8988T (cell line): Measurements from ENCODE around the gene TSBP1.
"Not testable (repeated sequence)": the region's sequence is repeated elsewhere in the genome, so short reads cannot be mapped to it uniquely, and the experiment has no call there.

Source experiments
- DNase-seq: peaks from one replicate; pipeline ENCODE4 v3.0.0; 2011

TSBP1 gene

DNA sequence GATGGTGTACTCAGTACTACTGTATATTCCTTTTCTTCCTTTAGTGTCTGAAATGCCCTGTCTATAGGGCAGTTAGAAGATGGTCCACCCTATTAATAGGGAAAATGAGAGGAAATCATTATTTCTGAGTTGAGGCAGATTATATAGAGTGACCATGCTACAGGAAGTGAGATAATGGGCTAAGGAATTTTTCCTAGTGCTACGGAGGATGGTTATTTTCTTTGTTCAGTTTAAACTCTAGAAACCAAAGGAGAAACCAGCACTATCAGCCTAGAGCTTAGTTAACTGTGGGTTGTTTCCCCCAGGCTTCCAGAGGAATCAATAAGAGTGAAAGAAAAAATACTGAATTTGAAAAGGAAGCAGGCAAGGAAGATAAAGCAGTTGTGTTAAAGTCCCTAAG, 474 bp downstream of the TSBP1 start:
- no peak for DNase-seq

DNA sequence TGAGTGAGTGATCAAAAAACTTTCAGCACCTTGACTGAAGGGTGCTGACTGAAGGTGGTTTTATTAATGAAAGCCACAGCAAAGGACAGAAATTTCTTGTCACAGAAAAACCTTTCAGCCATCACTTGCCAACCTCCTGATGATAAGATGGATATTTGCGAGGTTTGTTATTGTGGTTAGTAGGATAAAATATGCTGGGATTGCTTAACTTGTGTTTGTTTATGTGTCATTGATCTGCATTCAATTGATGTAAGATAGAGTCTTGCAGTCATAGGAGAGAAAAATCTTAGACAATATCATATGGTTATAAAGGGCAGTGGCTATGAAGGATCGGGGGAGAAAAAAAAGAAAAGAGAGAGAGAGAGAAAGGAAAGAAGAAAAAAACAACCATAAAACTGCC, 1.2 kb downstream of the TSBP1 start:
- DNase-seq, result no peak

DNA sequence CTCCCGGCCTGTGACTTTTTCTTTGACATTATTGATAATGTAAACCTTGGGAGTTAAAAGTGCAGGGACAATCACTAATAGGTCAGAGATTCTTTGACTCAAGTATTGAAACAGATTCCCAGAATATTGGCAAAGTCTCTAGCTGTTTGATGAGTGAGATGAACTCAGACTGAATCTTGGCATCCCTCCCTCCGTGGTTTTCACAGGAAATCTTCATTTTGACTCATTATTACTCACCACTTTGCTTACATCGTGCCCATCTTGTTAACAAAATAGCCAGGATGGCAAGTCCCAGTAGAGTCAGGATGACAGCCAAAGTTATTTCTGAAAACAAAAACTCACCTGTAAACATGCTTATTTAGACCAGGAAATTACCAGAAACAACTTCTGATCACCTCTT, 2.0 kb downstream of the TSBP1 start:
- DNase-seq, result peak; percentile 24

- DNase-seq, result no peak
Measured at GRCh38 chr6:32367644-32368043, 4.1 kb downstream of the TSBP1 start.

- DNase-seq, result not testable (repeated sequence)
Measured at GRCh38 chr6:32359225-32359624, 12.5 kb downstream of the TSBP1 start.

DNA sequence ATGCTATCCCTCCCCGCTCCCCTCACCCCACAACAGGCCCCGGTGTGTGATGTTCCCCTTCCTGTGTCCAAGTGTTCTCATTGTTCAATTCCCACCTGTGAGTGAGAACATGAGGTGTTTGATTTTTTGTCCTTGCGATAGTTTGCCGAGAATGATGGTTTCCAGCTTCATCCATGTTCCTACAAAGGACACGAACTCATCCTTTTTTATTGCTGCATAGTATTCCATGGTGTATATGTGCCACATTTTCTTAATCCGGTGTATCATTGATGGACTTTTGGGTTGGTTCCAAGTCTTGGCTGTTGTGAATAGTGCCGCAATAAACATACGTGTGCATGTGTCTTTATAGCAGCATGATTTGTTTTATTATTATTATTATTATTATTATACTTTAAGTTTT, 13.2 kb downstream of the TSBP1 start:
- not testable (repeated sequence) for DNase-seq

DNA sequence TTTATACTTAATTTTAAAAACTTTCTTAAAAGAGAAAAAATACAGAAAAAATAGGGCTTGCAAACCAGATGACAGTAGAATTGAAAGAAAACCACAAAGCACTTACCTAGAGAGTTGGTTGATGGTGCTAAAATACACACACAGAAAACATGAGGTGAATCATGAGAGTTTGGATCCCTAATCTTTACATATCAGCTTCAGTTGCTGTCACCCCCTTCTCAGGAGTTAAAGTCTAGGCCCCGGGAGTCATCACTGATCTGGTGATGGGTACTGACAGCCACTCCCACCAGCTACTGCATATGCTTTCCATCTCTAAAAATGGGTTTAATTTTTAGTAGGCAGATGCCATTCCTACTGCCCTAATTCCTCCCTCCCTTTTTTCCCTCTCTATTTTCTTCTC, 16.7 kb downstream of the TSBP1 start:
- DNase-seq, result no peak

DNA sequence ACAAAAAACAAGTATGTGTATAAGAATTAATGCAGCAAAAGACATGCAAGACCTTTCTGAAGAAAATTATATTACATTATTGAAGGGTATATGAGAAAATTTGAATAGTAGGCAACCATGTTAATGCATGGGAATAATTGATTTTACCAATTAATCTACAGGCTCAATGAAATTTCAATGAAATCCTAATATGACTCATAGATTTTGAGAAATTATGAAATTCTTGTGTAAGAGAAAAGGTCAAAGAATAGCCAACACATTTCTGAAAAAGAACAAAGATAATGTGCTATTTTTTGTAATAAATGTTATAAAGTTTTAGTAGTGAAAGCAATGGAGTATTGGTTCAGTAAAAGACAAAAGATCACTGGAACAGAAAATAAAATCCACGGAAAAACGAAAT, 18.4 kb downstream of the TSBP1 start:
- DNase-seq, result no peak

DNA sequence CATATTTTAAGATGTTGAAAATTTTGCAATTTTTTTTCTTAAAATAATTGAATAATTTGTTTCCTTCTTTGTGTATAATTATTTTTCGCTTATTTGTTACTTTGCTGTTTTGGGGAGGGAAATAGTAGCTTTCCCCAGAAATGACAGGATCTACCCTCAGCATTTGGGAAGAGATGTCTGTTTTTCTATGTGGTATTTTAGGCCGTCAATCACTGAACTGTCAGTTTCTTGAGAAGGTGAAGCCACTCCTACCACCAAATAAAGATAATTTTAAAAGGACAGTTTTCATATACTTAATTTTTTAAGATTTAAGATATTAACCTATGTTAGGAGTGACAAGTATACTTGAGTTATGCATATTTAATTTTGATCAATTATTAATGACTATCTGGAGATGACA, 31.5 kb downstream of the TSBP1 start:
- no peak for DNase-seq

- DNase-seq, result no peak
Measured at GRCh38 chr6:32337186-32337805, 34.4 kb downstream of the TSBP1 start.

DNA sequence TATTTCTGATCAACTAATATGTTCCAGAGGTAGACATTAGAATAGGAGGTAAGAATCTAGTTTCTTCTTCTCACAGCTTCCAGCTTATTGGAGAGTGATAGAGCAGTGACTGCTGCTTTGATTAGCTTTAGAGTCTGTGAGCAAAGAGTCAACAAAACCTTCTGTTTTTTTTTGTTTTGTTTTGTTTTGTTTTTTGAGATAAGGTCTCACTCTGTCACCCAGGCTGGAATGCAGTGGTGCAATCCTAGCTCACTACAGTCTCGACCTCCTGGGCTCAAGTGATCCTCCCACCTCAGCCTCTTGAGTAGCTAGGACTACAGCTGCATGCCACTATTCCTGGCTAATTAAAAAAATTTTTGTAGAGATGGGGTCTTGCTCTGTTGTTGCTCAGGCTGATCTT, 39.3 kb downstream of the TSBP1 start:
- no peak for DNase-seq

GRCh38 chr6:32329141-32329540, 42.6 kb downstream of the TSBP1 start:
- no peak for DNase-seq

DNA sequence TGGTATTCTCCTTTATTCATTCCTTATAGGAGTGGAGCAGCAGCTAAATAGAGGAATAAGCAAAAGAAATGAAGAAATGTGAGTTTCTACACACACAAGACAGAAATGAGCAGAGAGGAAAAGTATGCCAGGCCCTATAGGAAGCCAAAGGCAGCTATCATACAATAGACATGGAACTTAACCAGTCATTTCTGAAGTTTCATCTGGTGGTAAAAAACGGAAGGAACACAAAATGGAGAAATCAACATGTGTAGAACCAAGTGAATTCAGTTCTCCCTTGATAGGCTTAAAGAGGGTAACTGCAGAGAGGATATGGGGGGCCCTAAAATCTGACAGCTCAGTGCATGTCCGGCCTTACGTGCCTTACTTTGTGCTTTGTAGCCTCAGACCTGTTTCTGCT, 44.6 kb downstream of the TSBP1 start:
- DNase-seq, result no peak

DNA sequence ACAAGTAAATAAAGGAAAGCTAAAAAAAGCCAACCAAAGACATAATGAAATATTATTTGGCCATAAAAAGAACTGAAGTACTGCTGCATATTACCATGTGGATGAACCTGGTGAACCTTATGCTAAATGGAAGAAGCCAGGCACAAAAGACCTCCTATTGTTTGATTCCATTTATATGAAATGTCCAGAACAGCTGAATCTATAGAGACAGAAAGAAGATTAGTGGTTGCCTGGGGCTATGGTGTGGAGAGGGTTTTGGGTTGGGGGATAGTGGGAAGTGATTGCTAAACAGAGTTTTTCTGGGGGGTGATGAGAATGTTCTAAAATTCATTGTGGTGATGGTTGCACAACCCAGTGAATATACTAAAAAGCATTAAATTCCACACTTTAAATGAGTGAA, 53.2 kb downstream of the TSBP1 start:
- DNase-seq, result no peak

- DNase-seq, result no peak
Measured at GRCh38 chr6:32317541-32317940, 54.2 kb downstream of the TSBP1 start.

- DNase-seq, result no peak
Measured at GRCh38 chr6:32313964-32314363, 57.7 kb downstream of the TSBP1 start.

DNA sequence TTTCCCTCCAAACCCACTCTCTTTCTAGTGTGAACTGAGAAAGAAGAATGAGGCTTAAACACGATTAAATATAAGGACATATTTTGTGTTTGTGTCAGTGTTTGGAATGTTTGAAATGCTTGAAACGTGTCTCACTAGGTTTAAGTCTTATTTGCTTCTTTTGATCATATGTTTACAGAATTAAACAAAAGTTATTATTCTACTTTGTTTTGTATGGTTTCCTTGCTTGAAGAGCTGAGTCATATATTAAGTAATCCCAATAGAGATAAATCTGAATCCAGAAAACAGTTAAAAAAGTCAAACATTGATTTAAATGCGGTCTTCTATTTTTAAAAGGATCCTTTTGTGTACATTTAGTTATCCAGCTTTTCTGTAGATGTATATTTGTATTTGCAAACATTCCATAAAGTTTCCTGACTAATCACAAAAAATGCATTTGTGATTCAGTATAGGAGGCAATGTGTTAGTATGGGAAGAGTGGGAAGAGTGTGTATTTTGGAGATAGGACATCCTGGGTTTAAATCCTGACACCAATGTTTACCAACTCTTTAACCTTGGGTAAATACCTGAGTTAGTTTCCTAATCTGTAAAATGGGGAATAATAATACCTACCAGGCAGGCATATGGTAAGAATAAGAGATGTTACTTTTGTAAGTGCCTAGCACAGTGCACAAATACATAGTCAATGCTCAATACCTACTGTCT, 72.9 kb downstream of the TSBP1 start:
- no peak for DNase-seq

DNA sequence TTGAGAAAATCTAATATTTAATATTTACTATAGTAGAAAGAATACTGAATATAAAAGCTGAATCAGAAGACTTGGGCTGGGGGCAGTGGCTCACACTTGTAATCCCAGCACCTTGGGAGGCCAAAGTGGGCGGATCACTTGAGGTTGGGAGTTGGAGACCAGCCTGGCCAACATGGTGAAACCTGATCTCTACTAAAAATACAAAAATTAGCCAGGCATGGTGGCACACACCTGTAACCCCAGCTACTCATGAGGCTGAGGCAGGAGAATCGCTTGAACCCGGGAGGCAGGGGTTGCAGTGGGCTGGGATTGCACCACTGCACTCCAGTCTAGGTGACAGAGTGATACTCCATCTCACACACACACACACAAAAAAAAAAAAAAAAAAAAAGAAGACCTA, 76.7 kb downstream of the TSBP1 start:
- not testable (repeated sequence) for DNase-seq

GRCh38 chr6:32294566-32294965, 77.1 kb downstream of the TSBP1 start:
- no peak for DNase-seq

DNA sequence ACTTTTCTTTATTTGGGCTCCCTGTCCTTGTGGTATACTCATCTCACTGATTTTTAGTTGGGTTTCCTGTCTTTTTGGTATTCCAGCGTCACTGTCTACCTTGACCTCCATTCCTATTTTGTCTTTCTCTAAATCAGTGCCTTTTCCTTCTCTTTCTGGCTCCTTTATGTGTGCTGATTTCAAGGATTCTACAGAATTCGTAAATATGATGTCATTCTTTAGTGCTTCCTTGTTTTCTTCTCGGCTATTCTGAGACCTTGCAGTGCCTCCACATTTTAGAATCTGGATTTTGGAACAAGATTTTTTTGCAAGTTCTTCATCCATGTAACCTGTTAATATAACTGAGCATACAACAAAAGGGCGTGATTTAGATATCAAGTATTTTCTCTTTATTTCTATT, 78.0 kb downstream of the TSBP1 start:
- no peak for DNase-seq

DNA sequence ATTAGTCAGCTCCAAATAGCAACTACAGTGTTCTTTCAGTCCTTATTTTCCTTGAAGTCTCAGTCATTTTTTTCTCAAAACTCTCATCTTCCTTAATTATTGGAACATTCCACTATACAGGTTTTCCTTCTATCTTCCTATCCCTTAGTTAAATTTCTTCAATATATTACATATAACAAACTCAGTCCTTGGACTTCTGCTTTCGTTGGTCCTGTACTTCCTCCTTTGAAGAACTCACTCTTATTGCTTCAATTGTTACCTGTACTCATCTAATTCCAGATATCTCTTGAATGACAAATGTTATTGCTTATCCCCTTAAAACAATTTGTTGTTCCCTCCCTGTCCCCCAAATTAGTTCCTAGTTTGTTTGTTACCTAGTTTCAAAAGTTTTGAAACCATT, 80.2 kb downstream of the TSBP1 start:
- no peak for DNase-seq

DNA sequence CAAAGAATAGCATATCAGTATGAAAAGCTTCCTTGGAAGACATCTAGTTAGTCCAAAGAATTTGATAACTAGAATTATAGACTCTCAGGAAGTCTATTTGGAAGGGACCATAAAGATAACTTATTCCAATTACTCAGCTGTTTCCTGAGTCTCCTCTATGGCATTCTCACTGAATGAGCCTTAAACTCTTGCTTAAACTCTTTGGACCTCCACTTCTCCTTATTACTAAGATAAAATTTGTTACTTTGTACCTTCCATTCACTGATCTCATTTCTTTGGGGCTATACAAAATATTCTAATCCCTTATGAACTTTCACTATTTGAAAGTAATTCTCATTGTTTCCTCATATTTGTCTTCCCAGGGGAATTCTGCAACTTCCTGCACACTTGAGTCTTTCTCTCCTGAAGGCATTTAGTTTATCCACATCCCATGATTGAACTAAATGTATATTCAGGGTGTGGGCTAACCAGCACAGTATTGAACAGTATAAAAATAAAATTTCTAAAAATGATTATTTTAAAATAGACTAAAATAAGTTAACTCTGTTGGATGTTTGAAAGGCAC, 80.7 kb downstream of the TSBP1 start:
- no peak for DNase-seq

- no peak for DNase-seq
Measured at GRCh38 chr6:32288426-32288825, 83.3 kb downstream of the TSBP1 start.

- not testable (repeated sequence) for DNase-seq
Measured at GRCh38 chr6:32273801-32274577, 97.7 kb downstream of the TSBP1 start.
